PFSK-1 (cell line): ENCODE data around the gene MARCKSL1.

Experiments
- FOXP2 ChIP-seq: optimal IDR thresholded peaks from 2 replicates; pipeline ENCODE3; 2011; ENCODE audit warnings: borderline replicate concordance, control low read depth, inconsistent platforms; ENCODE audit not compliant: insufficient read depth; ENCODE audit errors: extremely low read length, extremely low read depth
- POLR2AphosphoS5 ChIP-seq: IDR thresholded peaks from 2 replicates; pipeline ENCODE4 v1.6.1; 2012; ENCODE audit warnings: low read depth, mild to moderate bottlenecking, control low read depth, low read length, moderate library complexity
- SIN3A ChIP-seq: IDR thresholded peaks from 2 replicates; pipeline ENCODE4 v1.6.1; 2012; ENCODE audit warnings: mild to moderate bottlenecking, low read length, moderate library complexity, borderline replicate concordance; ENCODE audit not compliant: insufficient read depth
- TAF1 ChIP-seq: IDR thresholded peaks from 2 replicates; pipeline ENCODE4 v1.6.1; 2012; ENCODE audit warnings: low read length, control low read depth, borderline replicate concordance; ENCODE audit not compliant: insufficient read depth
- TF ChIP-seq, protein P1 (sequence below), 2 experiments: IDR thresholded peaks; 2 replicates each; pipeline versions ENCODE4 v1.6.1 to v1.8.0; 2011 to 2012; ENCODE audit warnings: low read depth in 2 of 2, low read length in 2 of 2, control low read depth in 1 of 2, inconsistent platforms in 1 of 2, mild to moderate bottlenecking in 1 of 2, moderate library complexity in 1 of 2; ENCODE audit not compliant: insufficient read depth in 1 of 2

DNA sequence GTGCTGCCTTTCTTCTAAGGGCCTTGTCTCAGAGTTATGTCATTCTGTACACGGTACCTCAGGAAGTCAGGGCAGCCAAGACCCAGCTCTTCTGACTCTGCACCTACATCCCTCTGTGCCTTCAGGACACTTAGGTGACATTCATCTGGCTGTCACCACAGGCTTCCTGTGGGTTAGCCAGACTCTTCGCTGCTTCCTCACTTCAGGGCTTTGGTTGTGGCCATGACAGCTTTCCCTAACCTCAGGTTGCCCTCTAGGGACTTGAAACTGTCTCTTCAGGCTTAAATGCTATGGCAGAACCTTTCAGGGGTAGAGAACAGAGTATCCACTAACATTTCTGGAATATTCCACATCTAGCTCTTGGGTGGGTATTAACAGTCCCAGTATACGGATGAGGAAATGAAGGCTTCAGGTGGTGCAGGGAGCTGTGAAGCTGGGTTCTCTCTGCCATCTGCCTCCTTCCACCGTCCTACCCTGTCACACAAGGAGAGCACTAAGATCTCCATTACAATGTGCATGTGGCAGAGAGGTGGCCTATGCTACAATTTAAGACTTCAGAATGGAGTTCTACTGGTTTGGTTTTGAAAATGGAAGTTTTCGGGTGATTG is 36.2 kb upstream of the MARCKSL1 start:
- TF ChIP-seq, protein P1, sequence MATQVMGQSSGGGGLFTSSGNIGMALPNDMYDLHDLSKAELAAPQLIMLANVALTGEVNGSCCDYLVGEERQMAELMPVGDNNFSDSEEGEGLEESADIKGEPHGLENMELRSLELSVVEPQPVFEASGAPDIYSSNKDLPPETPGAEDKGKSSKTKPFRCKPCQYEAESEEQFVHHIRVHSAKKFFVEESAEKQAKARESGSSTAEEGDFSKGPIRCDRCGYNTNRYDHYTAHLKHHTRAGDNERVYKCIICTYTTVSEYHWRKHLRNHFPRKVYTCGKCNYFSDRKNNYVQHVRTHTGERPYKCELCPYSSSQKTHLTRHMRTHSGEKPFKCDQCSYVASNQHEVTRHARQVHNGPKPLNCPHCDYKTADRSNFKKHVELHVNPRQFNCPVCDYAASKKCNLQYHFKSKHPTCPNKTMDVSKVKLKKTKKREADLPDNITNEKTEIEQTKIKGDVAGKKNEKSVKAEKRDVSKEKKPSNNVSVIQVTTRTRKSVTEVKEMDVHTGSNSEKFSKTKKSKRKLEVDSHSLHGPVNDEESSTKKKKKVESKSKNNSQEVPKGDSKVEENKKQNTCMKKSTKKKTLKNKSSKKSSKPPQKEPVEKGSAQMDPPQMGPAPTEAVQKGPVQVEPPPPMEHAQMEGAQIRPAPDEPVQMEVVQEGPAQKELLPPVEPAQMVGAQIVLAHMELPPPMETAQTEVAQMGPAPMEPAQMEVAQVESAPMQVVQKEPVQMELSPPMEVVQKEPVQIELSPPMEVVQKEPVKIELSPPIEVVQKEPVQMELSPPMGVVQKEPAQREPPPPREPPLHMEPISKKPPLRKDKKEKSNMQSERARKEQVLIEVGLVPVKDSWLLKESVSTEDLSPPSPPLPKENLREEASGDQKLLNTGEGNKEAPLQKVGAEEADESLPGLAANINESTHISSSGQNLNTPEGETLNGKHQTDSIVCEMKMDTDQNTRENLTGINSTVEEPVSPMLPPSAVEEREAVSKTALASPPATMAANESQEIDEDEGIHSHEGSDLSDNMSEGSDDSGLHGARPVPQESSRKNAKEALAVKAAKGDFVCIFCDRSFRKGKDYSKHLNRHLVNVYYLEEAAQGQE (IDR thresholded peaks at IDR 0.05; ENCODE audit: insufficient read depth in 1 of 2, low read depth in 2 of 2, low read length in 2 of 2): no peak
- TF ChIP-seq TAF1: no peak
- no peak for TF ChIP-seq POLR2AphosphoS5
- TF ChIP-seq SIN3A: no peak
- no peak for TF ChIP-seq FOXP2
